ENCODE data around the gene ASIC4.
A peak's percentile ranks its signal among the peaks of the same experiment; 100 is the strongest.

Gene ASIC4

GRCh38 chr2:219499058-219499307 lies 15.3 kb upstream of the ASIC4 start:
- no peaks in the 10 kb centered on the region for H3K9me2 ChIP-seq (replicated peaks; ENCODE audit: control insufficient read depth, low read length)
- peaks cover 30% of the 10 kb centered on the region for H3K4me1 ChIP-seq (ENCODE audit: control insufficient read depth, low read length)
- no peak overlapping the region for H3K27ac ChIP-seq (ENCODE audit: low read depth, low read length)

GRCh38 chr2:219499555-219499954 lies 14.7 kb upstream of the ASIC4 start:
- H3K79me2 ChIP-seq (ENCODE audit: control insufficient read depth, low read length) = peaks cover 10% of the 10 kb centered on the region; the same call in 1 of the 2 replicates
- H3K9me3 ChIP-seq (ENCODE audit: control insufficient read depth, insufficient read depth, low read length) = no peaks in the 10 kb centered on the region
- no peaks in the 10 kb centered on the region for H3F3A ChIP-seq (ENCODE audit: control insufficient read depth, insufficient read depth)
- peak overlapping the region; percentile 91 for H3K4me2 ChIP-seq (ENCODE audit: low read length)
- H3K9me2 ChIP-seq (replicated peaks; ENCODE audit: control insufficient read depth, low read length) = no peaks in the 10 kb centered on the region
- peak overlapping the region; percentile 86 for H3K4me3 ChIP-seq (ENCODE audit: low read length)
- H3K36me3 ChIP-seq (ENCODE audit: control insufficient read depth, low read length) = no peaks in the 10 kb centered on the region
- peaks cover 30% of the 10 kb centered on the region for H3K4me1 ChIP-seq (ENCODE audit: control insufficient read depth, low read length)
- H4K20me1 ChIP-seq (ENCODE audit: control insufficient read depth, insufficient read depth, low read depth, low read length) = no peaks in the 10 kb centered on the region
- no peak for TF ChIP-seq CTCF (IDR thresholded peaks at IDR 0.05; ENCODE audit: low read depth, low read length, poor library complexity, severe bottlenecking)
- no peak for TF ChIP-seq EZH2phosphoT487 (IDR thresholded peaks at IDR 0.05; ENCODE audit: borderline replicate concordance, low read length)
- peaks cover 30% of the 10 kb centered on the region for H3K27me3 ChIP-seq (ENCODE audit: control insufficient read depth, low read length)
- no peak overlapping the region for H3K27ac ChIP-seq (ENCODE audit: low read depth, low read length)

More at GRCh38 chr2:219499058-219499307, 15.3 kb upstream of the ASIC4 start:
- Histone ChIP-seq H4K20me1 (ENCODE audit: control insufficient read depth, insufficient read depth, low read depth, low read length) (no peaks in the 10 kb centered on the region), H3K79me2 (ENCODE audit: control insufficient read depth, low read length) (peaks cover 10% of the 10 kb centered on the region; the same call in 1 of the 2 replicates), H3K36me3 (ENCODE audit: control insufficient read depth, low read length) (no peaks in the 10 kb centered on the region), H3K27me3 (ENCODE audit: control insufficient read depth, low read length) (peaks cover 30% of the 10 kb centered on the region), H3K4me2 (ENCODE audit: low read length) (peak overlapping the region; percentile 91), H3F3A (ENCODE audit: control insufficient read depth, insufficient read depth) (no peaks in the 10 kb centered on the region), H3K4me3 (ENCODE audit: low read length) (peak overlapping the region; percentile 86), H3K9me3 (ENCODE audit: control insufficient read depth, insufficient read depth, low read length) (no peaks in the 10 kb centered on the region)
- TF ChIP-seq CTCF (IDR thresholded peaks at IDR 0.05; ENCODE audit: low read depth, low read length, poor library complexity, severe bottlenecking) = no peak

GRCh38 chr2:219500135-219500534 lies 14.1 kb upstream of the ASIC4 start:
- Histone ChIP-seq H3K79me2 (ENCODE audit: control insufficient read depth, low read length) (peaks cover 10% of the 10 kb centered on the region; the same call in 1 of the 2 replicates), H3K4me2 (ENCODE audit: low read length) (peak overlapping the region; percentile 91), H3K4me3 (ENCODE audit: low read length) (no peak overlapping the region), H3K9me2 (replicated peaks; ENCODE audit: control insufficient read depth, low read length) (no peaks in the 10 kb centered on the region), H3K27me3 (ENCODE audit: control insufficient read depth, low read length) (peaks cover 24% of the 10 kb centered on the region), H3F3A (ENCODE audit: control insufficient read depth, insufficient read depth) (no peaks in the 10 kb centered on the region), H3K36me3 (ENCODE audit: control insufficient read depth, low read length) (no peaks in the 10 kb centered on the region), H4K20me1 (ENCODE audit: control insufficient read depth, insufficient read depth, low read depth, low read length) (no peaks in the 10 kb centered on the region), H3K27ac (ENCODE audit: low read depth, low read length) (no peak overlapping the region), H3K4me1 (ENCODE audit: control insufficient read depth, low read length) (peaks cover 30% of the 10 kb centered on the region), H3K9me3 (ENCODE audit: control insufficient read depth, insufficient read depth, low read length) (no peaks in the 10 kb centered on the region)
- TF ChIP-seq CTCF (IDR thresholded peaks at IDR 0.05; ENCODE audit: low read depth, low read length, poor library complexity, severe bottlenecking) (peak; percentile 72), EZH2phosphoT487 (IDR thresholded peaks at IDR 0.05; ENCODE audit: borderline replicate concordance, low read length) (no peak)

GRCh38 chr2:219501849-219502248 lies 12.4 kb upstream of the ASIC4 start:
- Histone ChIP-seq H3K4me3 (ENCODE audit: low read length) (no peak overlapping the region), H3K4me1 (ENCODE audit: control insufficient read depth, low read length) (peaks cover 22% of the 10 kb centered on the region), H3K9me2 (replicated peaks; ENCODE audit: control insufficient read depth, low read length) (no peaks in the 10 kb centered on the region), H4K20me1 (ENCODE audit: control insufficient read depth, insufficient read depth, low read depth, low read length) (no peaks in the 10 kb centered on the region), H3K79me2 (ENCODE audit: control insufficient read depth, low read length) (peaks cover 10% of the 10 kb centered on the region; the same call in 1 of the 2 replicates), H3K4me2 (ENCODE audit: low read length) (no peak overlapping the region), H3K27ac (ENCODE audit: low read depth, low read length) (no peak overlapping the region), H3F3A (ENCODE audit: control insufficient read depth, insufficient read depth) (no peaks in the 10 kb centered on the region), H3K27me3 (ENCODE audit: control insufficient read depth, low read length) (peaks cover 14% of the 10 kb centered on the region), H3K9me3 (ENCODE audit: control insufficient read depth, insufficient read depth, low read length) (no peaks in the 10 kb centered on the region), H3K36me3 (ENCODE audit: control insufficient read depth, low read length) (no peaks in the 10 kb centered on the region)
- TF ChIP-seq CTCF (IDR thresholded peaks at IDR 0.05; ENCODE audit: low read depth, low read length, poor library complexity, severe bottlenecking) = no peak
- TF ChIP-seq EZH2phosphoT487 (IDR thresholded peaks at IDR 0.05; ENCODE audit: borderline replicate concordance, low read length) = no peak

Measured in DOHH2 (cell line).